Globus pallidus (tissue), 1 donor: ENCODE data around the gene MICAL3.
A peak's percentile ranks its signal among the peaks of the same experiment; 100 is the strongest.

ENCODE experiments used
- DNase-seq: peaks from one replicate; pipeline ENCODE4 v3.0.0-alpha.2; 2015; ENCODE audit warnings: low spot score

MICAL3 gene

DNA sequence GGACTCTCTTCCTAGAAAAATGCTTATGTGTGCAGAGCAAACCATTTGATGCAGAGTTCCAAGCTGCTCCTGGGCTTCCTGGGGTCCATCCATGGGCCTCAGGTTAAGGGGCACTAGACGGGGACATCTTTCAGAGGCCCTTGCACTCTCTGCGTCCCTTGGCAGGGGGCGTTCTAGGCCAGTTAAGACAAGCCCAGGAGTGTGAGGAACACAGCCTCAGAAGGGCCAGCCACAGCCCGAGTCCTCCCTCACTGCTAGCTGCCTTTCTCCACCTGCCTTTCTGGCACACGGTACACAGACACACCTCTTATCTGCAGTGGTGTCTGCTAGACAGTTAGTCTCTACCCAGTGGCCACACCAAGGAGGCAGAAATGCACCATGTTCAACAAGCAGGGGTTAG is 232.1 kb downstream of the MICAL3 start:
- DNase-seq = no peak

DNA sequence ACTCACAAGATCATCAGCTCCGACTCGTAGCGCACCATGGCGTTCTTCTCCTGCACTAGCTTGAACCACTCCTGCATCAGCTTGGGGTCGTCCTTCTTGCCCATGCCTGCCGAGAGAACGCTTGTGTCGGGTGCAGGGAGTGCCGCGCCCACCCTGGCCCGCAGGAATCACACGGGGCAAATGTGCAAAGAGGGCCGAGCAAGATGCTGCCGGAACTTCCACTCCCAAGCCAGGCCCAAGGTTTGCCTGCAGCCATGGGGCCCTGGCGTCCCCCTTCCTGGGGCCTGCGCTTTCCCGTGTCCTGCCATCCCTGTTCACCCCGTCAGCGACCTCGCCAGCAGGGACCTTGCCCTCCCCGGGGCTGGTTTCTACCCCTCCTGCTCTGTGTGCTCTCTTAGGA is 233.2 kb downstream of the MICAL3 start:
- DNase-seq = no peak

DNA sequence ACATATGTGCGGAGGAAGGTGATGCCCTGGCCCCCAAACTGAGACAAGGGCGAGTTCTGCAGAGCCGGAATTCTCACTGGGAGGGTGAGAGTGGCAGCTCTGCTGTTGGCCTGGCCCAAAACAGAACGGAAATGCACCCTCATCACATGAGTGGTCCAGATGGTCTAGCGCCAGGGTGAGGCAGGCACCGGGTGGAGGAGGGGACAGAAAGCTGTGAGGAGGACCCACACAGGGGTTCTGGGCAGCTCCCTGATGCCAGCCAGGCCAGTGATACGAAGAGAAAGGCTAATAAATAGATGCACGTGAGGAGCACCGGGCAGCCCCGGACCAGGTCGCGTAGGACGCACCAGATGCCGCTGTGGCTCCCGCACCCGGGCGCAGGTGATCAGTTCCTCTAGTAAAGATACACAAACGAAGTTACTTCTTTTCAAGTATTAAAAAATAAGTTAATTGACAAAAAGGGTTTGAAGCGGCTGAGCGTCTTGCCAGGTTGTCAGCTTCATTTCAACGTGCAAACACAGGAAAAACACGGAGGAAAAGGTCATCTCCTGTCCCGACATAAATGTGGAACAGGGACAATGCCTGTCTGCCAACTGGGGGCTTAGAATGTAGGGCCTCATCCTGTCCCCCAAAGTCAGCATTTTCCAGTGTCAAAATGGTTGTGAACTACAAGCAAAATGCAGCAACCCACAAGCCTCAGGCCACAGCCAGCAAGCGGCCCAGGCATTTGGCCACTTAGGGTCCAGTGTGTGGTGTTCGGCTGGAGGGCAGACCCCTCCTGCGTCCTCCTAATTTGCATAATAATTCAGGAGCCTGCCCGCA is 234.8 kb downstream of the MICAL3 start:
- DNase-seq = peak; percentile 40

DNA sequence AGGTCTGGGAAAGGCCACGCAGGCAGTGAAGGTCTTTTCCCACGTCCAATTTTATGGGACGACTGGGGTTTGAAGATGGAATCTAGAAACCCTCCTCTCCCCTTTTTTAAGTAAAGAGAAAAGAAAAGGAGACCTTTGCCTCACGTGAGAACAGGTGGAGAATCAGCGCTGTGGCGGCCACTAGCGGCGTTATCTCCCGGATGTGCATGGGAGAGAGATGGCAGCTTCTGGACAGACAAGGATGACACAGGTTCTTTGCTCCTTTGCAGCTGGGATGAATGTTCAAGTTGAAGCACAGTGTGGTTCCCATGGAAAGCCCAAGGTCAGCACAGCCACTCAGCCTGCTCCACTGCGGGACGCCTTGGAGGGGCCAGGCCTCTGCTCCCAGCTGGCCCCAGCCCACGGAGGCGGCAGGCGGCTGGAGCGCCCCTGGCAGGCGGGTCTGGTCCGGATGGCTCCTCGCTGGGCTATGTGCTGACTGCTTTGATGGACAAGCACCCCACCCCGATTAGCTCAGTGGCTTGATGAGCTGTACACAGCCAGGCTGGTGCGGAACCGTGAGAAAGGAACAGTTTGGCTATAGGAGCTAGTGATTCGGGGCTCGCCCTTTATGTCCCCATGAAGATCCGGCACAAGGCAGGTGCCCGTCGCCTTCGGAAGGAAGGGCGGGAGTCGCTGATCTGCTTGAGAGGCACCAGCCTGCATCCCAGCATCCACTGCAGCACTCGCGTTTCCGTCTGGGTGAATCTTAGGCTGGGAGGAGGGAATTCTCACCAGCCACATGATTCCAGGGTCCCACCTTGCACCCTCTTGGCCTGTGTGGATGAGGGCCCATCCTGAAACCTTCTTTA is 235.6 kb downstream of the MICAL3 start:
- DNase-seq = no peak

DNA sequence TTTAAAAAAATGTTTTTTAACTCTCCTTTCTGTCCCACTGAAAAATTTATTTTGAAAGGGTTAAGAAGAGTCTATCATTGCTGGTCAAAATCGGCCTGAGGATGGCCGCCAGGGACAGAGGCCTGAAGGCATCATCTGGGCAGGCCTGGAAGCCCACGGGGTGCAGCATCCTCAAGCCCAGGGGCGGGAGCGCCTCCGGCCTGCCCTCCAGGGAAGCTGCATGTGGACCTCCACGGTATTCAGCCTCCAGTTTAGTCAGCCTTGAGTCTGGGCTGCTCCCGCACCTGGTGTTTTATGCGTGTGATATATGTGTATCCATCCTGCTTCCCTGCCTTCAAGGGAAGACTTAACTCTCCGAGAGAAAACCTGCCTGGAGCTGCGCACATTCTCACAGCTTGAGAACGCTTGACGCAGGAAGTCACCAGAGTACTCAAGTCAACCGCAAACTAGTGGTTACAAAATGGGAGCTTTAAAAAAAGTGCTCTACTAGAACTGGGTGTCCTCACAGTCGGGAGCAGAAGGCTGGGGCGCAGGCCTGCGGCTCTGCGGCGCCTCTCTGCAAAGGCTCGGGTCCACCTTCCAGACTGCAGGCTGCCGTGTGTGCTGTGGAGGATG is 236.5 kb downstream of the MICAL3 start:
- DNase-seq = no peak

DNA sequence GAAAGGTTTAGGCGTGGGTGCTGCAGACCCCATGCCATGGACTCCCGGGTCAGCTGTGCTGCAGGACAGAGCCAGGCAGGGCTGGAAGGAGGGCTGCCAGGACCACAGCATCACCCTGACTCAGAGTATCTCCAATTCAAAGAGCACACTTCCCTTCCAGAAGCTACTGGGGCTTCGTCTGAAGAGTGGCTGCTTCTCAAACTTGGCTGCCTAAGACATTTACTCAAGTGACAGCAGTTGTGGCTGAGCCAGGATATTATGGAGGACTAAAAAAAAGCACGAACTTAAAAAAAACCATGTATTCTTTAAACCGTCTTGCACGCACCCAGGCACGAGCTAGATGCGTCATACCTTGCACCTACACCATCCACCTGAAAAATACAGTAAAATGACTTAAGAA is 237.1 kb downstream of the MICAL3 start:
- no peak for DNase-seq

DNA sequence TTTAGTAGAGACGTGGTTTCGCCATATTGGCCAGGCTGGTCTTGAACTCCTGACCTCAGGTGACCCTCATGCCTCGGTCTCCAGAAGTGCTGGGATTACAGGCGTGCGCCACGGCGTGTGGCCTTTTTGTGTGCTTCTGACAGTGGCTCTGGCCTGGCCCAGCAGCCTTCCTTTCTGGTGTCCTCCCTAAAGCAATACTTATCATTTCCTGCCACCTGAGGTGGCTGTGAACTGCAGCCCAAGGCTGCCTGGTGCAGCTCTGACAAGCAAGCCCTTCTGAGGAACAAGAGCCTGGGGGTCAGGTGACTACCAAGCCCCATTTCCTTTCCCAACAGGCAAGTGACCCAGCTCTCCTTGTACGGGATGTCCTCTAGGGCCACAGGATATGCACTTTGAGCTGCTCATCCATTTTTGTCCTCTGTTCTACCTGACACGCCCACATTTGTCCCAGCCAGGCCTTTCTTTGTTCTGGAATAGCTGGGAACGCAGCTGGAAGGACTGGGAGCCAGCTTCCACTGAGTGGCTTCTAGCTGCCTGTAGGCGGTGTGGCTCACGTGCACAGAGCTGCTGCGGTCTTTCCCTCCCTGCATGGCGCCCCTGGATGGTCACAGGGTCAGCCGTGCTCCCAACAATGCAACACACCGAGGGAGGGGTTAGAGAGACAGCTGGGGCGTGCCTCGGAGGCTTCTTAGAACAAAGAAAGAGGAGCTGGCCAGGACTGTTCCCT is 237.8 kb downstream of the MICAL3 start:
- peak; percentile 45 for DNase-seq

DNA sequence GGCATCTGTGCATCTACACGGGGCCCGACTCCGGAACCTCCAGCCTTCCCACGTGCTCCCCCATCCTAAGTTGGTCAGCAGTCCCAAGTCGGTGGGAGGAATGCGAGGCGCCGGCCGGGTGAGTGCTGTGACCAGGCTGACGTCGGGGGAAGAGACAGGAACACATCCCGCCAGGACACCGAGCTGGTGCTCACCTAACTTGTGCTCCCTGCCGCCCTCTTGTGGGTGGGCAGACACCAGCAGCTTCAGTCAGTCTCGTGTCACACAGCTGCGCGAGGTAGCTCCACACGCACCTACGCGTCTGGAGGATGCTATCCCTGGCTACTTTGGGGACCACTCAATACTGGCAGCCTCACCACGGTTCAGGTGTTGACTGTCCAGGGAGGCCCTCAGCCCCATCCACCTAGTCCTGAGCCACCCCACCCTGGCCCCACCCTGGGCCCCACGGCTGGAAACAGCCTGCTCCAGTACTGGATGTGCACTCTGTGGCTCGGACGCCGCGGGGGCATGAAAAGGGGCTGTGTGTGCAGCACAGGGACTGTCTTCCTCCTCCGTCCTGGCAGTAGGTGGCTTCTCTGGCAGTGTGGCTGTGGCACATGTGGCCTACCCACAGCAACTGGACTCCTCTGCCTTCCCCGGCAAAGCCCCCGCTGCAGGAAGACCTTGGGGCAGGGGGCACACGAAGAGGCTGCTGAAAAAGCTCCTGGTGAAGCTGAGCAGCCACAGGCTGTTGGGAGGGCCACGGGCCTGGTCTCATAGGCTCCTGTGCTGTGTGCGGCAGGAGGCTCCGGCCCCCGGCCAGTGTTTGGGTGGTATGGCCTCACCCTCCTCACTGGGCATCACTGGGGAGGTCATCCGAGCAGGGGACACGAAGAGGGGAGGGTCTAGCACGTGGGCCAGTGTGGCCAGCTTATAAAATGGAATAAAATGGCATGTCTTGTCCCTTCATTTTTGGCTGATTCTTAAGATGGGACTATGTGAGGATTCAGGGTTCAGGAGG is 238.9 kb downstream of the MICAL3 start:
- no peak for DNase-seq

DNA sequence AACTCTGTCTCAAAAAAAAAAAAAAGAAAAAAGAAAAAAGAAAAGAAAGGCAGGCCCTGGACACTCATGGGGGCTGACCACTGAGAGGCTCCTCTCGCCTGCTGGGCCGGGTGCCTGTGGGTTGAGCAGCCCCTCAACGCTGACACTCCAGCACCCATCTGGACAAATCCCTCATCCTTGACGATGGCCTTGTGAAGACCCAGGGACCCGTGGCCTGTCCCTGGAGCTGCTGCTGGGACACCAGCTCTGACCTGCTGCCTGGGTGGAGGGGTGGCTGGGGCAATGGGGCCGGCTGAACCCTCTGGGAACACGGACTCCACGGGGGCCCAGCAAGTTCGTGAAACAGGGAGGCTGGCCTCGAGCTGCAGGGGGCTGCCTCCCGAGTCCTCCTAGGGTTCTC is 239.6 kb downstream of the MICAL3 start:
- DNase-seq = no peak

DNA sequence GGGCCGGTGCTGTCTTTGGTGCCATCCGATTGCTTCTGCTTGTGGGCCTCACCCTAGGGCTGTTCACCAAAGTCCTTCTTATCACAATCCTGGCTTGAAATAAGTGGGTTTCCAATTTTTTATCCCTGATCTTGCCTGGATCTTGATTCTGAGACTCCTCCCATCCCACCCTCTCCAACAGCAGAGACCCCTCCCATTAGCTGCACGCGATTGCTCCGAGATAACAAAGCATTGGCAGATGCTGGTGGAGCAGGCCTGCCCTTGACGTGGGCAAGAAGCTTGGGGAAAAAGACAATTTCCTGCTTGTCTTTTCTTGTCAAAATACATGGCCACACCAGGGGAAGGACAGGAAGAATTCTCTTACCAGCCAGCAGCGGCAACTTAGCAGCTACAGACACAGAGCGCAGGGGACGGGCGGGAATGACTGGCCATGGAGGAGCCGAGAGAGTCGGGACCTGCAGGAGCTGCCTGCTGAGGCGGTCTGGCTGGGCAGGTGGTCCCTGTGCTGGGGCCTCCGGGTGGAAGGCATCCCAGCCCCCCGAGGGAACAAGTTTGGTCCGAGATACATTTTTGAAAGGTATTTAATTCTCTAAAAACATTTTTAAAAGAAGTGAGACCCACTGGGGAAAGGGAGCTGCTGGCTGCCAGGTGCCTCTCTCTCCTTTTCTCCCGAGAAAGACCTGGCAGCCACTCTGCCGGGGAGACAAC is 240.4 kb downstream of the MICAL3 start:
- no peak for DNase-seq

DNA sequence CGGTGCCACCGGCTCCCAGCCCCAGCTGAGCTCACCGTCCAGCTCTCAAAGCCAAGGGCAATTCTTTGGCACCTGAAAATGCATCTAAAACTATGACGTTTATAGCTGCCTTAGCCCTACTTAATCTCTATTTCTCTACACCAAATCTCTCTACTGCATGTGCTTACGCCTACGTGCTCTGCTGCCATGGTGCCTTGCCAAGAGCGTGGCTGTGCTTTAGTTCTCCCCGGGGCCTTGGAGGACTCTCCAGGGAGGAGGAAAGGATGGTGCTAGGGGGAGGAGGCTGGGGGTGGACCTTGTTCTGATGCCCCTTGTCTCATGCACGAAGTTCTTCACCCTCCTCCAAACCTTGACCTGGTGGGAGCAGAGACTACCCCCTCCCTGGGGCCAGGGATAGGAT is 241.0 kb downstream of the MICAL3 start:
- no peak for DNase-seq

DNA sequence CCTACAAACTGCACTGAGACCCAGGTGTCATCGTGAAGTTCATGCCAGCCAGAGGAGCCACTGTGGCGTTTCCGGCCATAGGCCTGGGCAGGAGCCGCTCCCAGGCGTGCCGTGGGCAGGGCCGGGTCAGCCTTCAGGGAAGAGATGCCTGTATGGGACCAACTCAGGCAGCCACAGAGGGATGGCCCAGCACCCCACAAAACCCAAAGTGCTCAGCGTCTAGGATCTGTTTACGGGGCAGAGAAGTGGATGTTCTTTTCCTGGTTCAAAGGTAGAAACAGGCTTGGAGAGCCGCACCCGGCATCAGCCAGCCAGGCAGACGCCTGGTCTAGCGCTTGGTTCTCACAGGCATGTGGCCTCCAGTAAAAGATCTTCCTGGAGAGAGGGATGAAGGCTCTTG is 241.7 kb downstream of the MICAL3 start:
- no peak for DNase-seq

DNA sequence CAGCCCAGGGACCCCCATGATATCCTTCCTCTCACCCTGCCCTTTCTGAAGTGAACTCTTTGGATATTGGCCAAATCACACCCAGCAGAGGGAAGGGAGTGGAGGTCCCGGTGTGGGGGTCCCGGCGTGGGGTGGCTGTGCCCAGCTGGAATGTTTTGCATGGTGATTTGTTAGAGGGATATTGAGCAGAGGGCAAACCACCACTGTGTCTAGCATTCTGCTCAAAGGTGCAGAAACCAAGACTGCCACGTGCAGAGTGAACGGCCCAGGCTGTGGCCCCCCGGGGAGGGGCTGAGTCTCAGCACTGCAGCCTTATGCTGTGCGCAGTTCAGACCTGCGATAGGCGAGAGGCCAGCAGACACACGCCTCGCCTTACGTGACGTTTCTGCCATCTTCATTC is 242.2 kb downstream of the MICAL3 start:
- DNase-seq = no peak

DNA sequence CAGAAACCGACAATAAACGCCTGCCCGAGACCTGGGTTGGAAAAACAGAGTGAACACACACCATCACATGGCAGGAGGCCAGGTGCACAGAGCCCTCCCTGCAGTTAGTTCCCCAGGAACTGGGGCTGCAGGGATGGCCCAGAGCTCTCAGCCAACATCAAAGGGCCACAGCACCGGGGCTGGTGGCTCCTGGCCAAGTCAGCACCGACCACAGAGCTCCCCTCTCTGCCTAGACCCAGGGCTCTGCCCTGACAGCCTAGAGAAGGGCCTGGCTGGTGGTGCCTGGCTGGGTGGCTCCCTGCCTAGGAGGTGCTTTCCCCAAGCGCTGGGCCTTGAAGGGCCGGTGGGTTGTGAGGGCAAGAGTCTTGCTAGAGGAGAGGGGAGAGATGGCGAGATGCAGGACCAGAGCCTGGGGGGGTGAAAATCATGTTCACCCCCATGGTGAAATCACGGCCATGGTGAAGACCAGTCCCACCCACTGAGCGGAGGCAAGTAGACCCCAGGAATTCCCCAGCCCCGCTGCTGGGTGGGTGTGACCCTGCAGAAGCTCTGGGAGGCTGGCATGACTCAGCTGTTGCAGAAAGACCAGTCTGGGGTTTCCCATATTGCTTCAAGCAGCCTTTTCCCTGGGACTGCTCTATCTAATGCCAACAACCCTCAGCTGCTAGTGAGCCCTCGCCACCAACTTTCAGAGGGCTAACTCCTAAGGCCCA is 242.9 kb downstream of the MICAL3 start:
- no peak for DNase-seq

DNA sequence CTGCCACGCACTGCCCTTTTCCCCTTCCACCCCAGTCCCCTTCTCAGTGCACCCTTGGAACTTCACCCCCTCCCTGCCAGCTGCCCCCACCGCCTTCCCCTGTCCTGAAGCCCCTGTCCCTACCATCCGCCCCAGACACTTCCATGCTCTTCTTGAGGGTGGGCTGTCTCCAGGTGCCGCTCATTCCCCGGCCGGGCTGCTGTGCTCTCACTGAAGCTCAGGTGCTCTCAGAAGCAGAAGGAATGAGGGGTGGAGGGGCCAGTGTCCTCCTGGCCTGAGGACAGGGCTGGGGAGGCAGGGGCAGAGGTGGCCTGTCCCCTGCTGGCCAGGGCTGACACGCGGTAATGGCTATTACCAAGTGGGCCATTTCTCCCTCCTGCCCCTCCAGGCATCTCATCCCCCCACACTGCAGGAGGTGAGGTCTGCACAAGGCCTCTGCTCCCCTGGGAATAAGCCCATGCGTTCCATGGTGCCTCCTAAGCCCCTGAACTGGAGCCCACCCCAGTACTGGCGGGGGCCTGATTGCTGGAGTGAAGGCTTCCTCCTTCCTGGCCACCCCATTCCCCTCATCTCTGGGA is 243.5 kb downstream of the MICAL3 start:
- DNase-seq = no peak

DNA sequence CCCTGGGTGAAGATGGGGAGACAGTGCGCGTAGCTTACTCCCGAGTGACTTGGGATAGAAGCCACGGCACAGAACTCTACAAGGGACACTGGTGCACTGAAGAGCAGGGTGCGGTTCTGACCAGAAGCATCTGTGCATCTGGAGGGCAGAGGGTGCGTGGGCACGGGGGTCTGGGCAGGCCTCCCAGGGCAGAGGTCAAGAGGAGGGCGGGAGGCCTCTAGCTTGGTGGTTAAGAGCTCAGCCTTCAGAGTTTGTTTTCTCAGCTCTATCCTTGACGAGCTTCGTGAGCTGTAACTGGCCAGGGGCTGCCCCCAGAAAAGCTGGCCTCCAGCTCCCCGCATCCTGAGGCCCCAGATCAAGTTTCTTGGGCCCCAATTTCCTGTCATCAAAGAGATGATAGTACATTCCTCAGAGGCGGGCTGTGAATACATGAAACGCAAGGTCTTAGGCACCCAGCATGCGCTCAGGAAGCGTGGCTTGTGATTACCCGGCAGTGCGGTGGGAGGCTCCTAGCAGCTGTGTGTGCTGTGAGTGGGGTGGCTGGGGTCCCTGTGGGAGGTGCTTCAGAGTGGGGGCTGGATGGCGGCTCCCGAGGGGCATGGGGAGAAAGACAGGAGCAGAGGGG is 244.1 kb downstream of the MICAL3 start:
- DNase-seq = no peak

DNA sequence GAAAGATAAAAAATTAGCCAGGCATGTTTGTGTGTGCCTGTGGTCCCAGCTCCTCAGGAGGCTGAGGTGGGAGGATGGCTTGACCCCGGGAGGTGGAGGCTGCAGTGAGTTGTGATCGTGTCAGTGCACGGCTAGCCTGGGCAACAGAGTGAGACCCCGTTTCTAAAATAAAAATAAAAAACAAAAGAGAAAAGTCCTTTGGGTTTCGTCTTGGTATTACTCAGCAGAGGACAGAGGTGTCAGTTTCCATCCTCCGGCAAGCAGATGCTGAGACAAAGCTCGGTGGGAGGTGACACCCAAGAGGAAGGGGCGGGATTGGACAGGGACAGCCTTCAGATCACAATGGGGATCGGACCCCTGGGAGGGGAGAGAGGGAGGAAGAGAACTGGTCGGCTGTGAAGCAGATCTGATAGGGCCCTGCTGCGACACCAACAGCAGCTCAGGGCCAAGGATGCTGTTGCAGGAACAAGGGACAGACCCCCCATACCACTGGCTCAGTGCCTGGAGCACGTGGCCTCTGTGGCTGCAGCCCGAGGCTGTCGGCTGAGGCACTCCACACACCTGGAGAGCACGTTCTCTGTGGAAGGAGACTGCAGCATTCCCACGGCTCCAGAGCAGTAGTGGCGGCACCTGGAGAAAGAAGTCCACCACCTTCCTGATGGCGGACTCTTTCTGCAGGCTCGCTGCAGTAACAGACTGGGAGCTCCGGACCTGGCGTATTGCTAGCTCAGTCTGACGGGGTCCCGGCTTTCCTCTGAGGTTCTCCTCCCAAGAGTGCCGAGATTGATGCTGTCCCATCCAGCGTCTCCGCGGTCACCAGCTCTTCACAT is 244.9 kb downstream of the MICAL3 start:
- no peak for DNase-seq

DNA sequence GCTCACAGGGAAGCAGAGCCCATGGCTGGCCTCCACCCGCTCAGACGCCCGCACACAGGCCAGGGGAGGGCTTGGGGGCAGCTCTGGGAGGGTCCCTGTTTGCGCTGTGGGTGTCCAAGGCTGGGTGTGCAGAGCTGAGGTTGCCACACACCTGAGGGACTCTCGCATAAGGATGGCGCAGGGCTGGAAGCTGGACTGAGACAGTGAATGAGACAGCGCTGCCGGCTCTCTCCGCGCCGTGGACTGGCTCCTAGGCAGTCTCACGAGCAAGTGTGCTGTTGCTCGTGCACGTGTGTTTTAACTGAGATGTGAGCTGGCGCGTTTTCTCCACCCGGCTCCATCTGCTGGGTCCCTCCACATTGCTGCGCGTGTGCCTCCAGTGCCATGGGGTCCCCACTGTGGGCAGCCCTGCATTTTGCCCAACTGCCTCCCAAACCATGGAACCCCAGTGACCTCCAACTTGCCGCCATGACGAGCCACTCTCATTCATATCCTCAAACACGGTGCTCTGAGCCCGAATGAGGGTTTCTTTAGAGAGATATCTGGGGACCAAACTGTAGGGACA is 245.9 kb downstream of the MICAL3 start:
- no peak for DNase-seq
